ENCODE data around the gene HOGA1. TPM values are rescaled to one million over a fixed set of nuclear protein-coding genes. Genes with fewer than 3 reads are reported as not detected.

Gene HOGA1
- total and polyA plus RNA-seq, 2 of the 13 experiments (the other 11 are each of a cell fraction or from before 2014, with no cell fraction given): 7.6 to 19.5 TPM

DNA sequence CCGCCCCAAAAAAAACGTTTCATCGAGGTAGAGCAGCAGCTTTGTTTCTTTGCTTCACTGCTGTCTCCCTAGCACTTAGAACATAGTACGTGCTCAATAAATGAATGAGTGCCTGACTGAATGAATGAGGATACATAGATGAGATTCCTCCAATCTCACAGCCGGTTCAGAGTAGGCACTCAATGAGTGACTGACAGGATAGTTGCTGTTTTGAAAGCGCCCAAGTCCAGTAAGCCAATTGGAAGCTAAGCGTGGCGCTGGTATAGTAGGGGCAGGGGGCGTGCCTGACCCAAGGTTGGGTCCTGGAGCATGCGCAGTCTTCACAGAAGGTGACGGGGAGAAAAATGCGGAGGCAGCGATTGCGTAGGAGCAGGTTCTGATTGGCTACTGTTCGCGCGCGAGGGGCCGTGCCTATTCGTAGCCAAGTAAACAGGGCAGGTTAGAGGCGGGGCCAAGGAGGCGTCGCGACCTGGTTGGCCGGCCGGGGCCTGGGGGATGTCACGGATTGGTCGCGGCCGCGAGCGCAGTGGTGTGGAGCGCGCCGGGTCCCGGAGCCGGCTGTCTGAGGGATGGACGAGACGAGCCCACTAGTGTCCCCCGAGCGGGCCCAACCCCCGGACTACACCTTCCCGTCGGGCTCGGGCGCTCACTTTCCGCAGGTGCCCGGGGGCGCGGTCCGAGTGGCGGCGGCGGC lies 56.1 kb downstream of the HOGA1 start, which contains the start of gene PI4K2A (continued):
- peak; percentile 85; the same call in 1 of the 2 replicates for TF ChIP-seq CEBPB (IDR thresholded peaks at IDR 0.05; ENCODE audit: borderline replicate concordance, low read depth, low read length)
- TF ChIP-seq ZKSCAN8 (CRISPR knock-in tag; IDR thresholded peaks at IDR 0.05; ENCODE audit: borderline replicate concordance): no peak
- TF ChIP-seq TP53 (CRISPR knock-in tag; conservative IDR thresholded peaks at IDR 0.05): no peak
- TF ChIP-seq, protein P1, sequence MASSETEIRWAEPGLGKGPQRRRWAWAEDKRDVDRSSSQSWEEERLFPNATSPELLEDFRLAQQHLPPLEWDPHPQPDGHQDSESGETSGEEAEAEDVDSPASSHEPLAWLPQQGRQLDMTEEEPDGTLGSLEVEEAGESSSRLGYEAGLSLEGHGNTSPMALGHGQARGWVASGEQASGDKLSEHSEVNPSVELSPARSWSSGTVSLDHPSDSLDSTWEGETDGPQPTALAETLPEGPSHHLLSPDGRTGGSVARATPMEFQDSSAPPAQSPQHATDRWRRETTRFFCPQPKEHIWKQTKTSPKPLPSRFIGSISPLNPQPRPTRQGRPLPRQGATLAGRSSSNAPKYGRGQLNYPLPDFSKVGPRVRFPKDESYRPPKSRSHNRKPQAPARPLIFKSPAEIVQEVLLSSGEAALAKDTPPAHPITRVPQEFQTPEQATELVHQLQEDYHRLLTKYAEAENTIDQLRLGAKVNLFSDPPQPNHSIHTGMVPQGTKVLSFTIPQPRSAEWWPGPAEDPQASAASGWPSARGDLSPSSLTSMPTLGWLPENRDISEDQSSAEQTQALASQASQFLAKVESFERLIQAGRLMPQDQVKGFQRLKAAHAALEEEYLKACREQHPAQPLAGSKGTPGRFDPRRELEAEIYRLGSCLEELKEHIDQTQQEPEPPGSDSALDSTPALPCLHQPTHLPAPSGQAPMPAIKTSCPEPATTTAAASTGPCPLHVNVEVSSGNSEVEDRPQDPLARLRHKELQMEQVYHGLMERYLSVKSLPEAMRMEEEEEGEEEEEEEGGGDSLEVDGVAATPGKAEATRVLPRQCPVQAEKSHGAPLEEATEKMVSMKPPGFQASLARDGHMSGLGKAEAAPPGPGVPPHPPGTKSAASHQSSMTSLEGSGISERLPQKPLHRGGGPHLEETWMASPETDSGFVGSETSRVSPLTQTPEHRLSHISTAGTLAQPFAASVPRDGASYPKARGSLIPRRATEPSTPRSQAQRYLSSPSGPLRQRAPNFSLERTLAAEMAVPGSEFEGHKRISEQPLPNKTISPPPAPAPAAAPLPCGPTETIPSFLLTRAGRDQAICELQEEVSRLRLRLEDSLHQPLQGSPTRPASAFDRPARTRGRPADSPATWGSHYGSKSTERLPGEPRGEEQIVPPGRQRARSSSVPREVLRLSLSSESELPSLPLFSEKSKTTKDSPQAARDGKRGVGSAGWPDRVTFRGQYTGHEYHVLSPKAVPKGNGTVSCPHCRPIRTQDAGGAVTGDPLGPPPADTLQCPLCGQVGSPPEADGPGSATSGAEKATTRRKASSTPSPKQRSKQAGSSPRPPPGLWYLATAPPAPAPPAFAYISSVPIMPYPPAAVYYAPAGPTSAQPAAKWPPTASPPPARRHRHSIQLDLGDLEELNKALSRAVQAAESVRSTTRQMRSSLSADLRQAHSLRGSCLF (CRISPR knock-in tag; IDR thresholded peaks at IDR 0.05; ENCODE audit: borderline replicate concordance): no peak
- TF ChIP-seq ZNF446 (CRISPR knock-in tag; IDR thresholded peaks at IDR 0.05): no peak
- no peak for TF ChIP-seq ZBTB21 (CRISPR knock-in tag; IDR thresholded peaks at IDR 0.05)
- TF ChIP-seq NR2F2 (IDR thresholded peaks at IDR 0.05; ENCODE audit: borderline replicate concordance, low read depth): no peak
- TF ChIP-seq PAF1 (CRISPR knock-in tag; IDR thresholded peaks at IDR 0.05): no peak

Data from HepG2 (cell line).